IMR-90 (cell line): Measurements from ENCODE around the gene CACNA1G. TPM values are rescaled to one million over a fixed set of nuclear protein-coding genes. Genes with fewer than 3 reads are reported as not detected.
A peak's percentile ranks its signal among the peaks of the same experiment; 100 is the strongest.

Source experiments
- ATAC-seq: fragments of 200-7000 bp; cut with Tn5 transposase; 2 replicates; pipeline ENCODE4 v1.9.1; 2020; ENCODE audit warnings: low read depth, mild to moderate bottlenecking, moderate library complexity
- BruUV-seq: library from RNA; stranded (reverse); fragments of 400-500 nt; replicated peaks from 2 replicates; lab custom pipeline; 2021; lab: Mats Ljungman, UMichigan
- CTCF ChIA-PET: fragments of 300-600 bp; formaldehyde crosslinking; extraction: SDS; loops from one replicate; lab custom pipeline; 2021; ENCODE audit warnings: antibody characterized with exemption; lab: Yijun Ruan, JAX
- POLR2A ChIA-PET: fragments of 300-600 bp; sonication (Branson Sonifier 250); formaldehyde crosslinking; loops from one replicate; lab custom pipeline; 2022; ENCODE audit warnings: antibody characterized with exemption; ENCODE audit not compliant: unreplicated experiment; lab: Charles Lee
- DNase-seq: peaks from one replicate; pipeline ENCODE4 v3.0.0; 2013
- H2AFZ ChIP-seq: replicated peaks from 2 replicates; pipeline ENCODE3; 2013; ENCODE audit warnings: low read length, mild to moderate bottlenecking; ENCODE audit not compliant: poor library complexity
- H2AK5ac ChIP-seq: 2 replicates; pipeline ENCODE4 v1.6.1; 2013; ENCODE audit warnings: low read depth, low read length, inconsistent platforms
- H2AK9ac ChIP-seq: replicated peaks from 2 replicates; pipeline ENCODE3; 2013; ENCODE audit warnings: mild to moderate bottlenecking, low read depth, low read length, moderate library complexity; ENCODE audit not compliant: poor library complexity
- H2BK120ac ChIP-seq: 2 replicates; pipeline ENCODE4 v1.6.1; 2013; ENCODE audit warnings: low read depth, low read length, inconsistent platforms
- H2BK15ac ChIP-seq: 3 replicates; pipeline ENCODE4 v1.6.1; 2013; ENCODE audit warnings: low read depth, low read length, inconsistent platforms
- H2BK20ac ChIP-seq: 2 replicates; pipeline ENCODE4 v1.6.1; 2013; ENCODE audit warnings: low read depth, mild to moderate bottlenecking, inconsistent platforms, low read length, moderate library complexity
- H2BK5ac ChIP-seq: 2 replicates; pipeline ENCODE4 v1.6.1; 2013; ENCODE audit warnings: mild to moderate bottlenecking, low read depth, low read length, inconsistent platforms; ENCODE audit not compliant: poor library complexity, severe bottlenecking
- H3K14ac ChIP-seq: replicated peaks from 2 replicates; pipeline ENCODE4 v1.6.1; 2013; ENCODE audit warnings: low read depth, low read length, inconsistent platforms
- H3K18ac ChIP-seq: 2 replicates; pipeline ENCODE4 v1.6.1; 2013; ENCODE audit warnings: low read depth, low read length, control low read depth
- H3K23ac ChIP-seq: 2 replicates; pipeline ENCODE4 v1.6.1; 2013; ENCODE audit warnings: low read depth, low read length, inconsistent platforms
- H3K27ac ChIP-seq: 2 replicates; pipeline ENCODE4 v1.5.1; 2013; ENCODE audit warnings: mild to moderate bottlenecking, control low read depth, low read length; ENCODE audit not compliant: insufficient read depth
- H3K27me3 ChIP-seq: 2 replicates; pipeline ENCODE4 v1.6.1; 2013; ENCODE audit warnings: low read length; ENCODE audit not compliant: control insufficient read depth, insufficient read depth
- H3K36me3 ChIP-seq: 2 replicates; pipeline ENCODE4 v1.6.1; 2013; ENCODE audit warnings: low read length, mixed read lengths; ENCODE audit not compliant: control insufficient read depth, insufficient read depth
- H3K4ac ChIP-seq: 2 replicates; pipeline ENCODE4 v1.6.1; 2013; ENCODE audit warnings: low read depth, low read length, inconsistent platforms
- H3K4me1 ChIP-seq: 2 replicates; pipeline ENCODE4 v1.6.1; 2013; ENCODE audit warnings: low read length, mixed read lengths; ENCODE audit not compliant: control insufficient read depth, insufficient read depth
- H3K4me2 ChIP-seq: 2 replicates; pipeline ENCODE4 v1.6.1; 2013; ENCODE audit warnings: low read depth, mild to moderate bottlenecking, control low read depth, low read length, moderate library complexity
- H3K4me3 ChIP-seq: 2 replicates; pipeline ENCODE4 v1.5.1; 2013; ENCODE audit warnings: low read depth, mild to moderate bottlenecking, control low read depth, low read length, moderate library complexity; ENCODE audit not compliant: insufficient read depth
- H3K56ac ChIP-seq: 2 replicates; pipeline ENCODE4 v1.6.1; 2013; ENCODE audit warnings: low read length, inconsistent platforms; ENCODE audit not compliant: insufficient read depth; ENCODE audit errors: extremely low read depth
- H3K79me1 ChIP-seq, 2 experiments: 2 replicates each; pipeline ENCODE4 v1.6.1; 2013; ENCODE audit warnings: low read length in 2 of 2, inconsistent platforms in 1 of 2, low read depth in 1 of 2
- H3K9ac ChIP-seq: 2 replicates; pipeline ENCODE4 v1.6.1; 2013; ENCODE audit warnings: low read depth, low read length, control low read depth
- H3K9me1 ChIP-seq: 2 replicates; pipeline ENCODE4 v1.6.1; 2013; ENCODE audit warnings: low read length, inconsistent platforms; ENCODE audit not compliant: insufficient read depth
- H3K9me3 ChIP-seq: 2 replicates; pipeline ENCODE4 v1.6.1; 2013; ENCODE audit warnings: low read length; ENCODE audit not compliant: control insufficient read depth, insufficient read depth
- H4K20me1 ChIP-seq: 2 replicates; pipeline ENCODE4 v1.6.1; 2013; ENCODE audit warnings: low read length, inconsistent platforms; ENCODE audit not compliant: insufficient read depth
- H4K5ac ChIP-seq: 2 replicates; pipeline ENCODE4 v1.6.1; 2013; ENCODE audit warnings: mild to moderate bottlenecking, low read depth, low read length, control low read depth
- H4K8ac ChIP-seq, 2 experiments: 2 replicates each; pipeline ENCODE4 v1.6.1; 2013; ENCODE audit warnings: low read depth in 2 of 2, low read length in 2 of 2, control low read depth in 1 of 2, inconsistent platforms in 1 of 2
- H4K91ac ChIP-seq: 2 replicates; pipeline ENCODE4 v1.6.1; 2013; ENCODE audit warnings: low read depth, low read length, inconsistent platforms; ENCODE audit not compliant: insufficient read depth
- BHLHE40 ChIP-seq: fragments of 150-350 bp; IDR thresholded peaks from 2 replicates; pipeline ENCODE4 v1.6.1; 2016; ENCODE audit warnings: mild to moderate bottlenecking, low read depth, low read length
- CHD1 ChIP-seq: IDR thresholded peaks from 2 replicates; pipeline ENCODE4 v1.6.1; 2012; ENCODE audit warnings: low read depth, low read length, improper control_type of control experiment
- CTCF ChIP-seq: conservative IDR thresholded peaks from 2 replicates; pipeline ENCODE4 v1.5.1; 2012; ENCODE audit warnings: mild to moderate bottlenecking, low read depth, low read length, improper control_type of control experiment
- FOS ChIP-seq: fragments of 150-350 bp; IDR thresholded peaks from 2 replicates; pipeline ENCODE4 v1.6.1; 2016; ENCODE audit warnings: low read depth, low read length
- SMC3 ChIP-seq: fragments of 150-350 bp; IDR thresholded peaks from 2 replicates; pipeline ENCODE4 v1.6.1; 2016; ENCODE audit warnings: low read depth, mild to moderate bottlenecking, antibody characterized with exemption, low read length, moderate library complexity
- USF2 ChIP-seq: fragments of 150-350 bp; IDR thresholded peaks from 2 replicates; pipeline ENCODE4 v1.6.1; 2017; ENCODE audit warnings: mild to moderate bottlenecking, antibody characterized with exemption, low read length, low read depth
- WGBS, 2 experiments: methylation state at CpG; one replicate each; pipeline versions ENCODE4 v1.1.5 to v1.1.7; 2013; ENCODE audit warnings: missing lambda C conversion rate in 2 of 2; ENCODE audit not compliant: insufficient read length in 1 of 2; ENCODE audit errors: extremely low coverage in 2 of 2; 5-methylcytosine and 5-hydroxymethylcytosine counted together
- dilution Hi-C: fragments of 300-500 bp; cut with HindIII; formaldehyde crosslinking; loops from one replicate; pipeline ENCODE4 v1.14.3; 2018; ENCODE audit warnings: low sequenced_read_pairs; ENCODE audit not compliant: unreplicated experiment
- in situ Hi-C: fragments of 300-500 bp; cut with MboI; formaldehyde crosslinking; loops from 3 replicates; pipeline ENCODE4 v1.14.3; 2019; ENCODE audit warnings: low sequenced_read_pairs, inconsistent platforms, mixed read lengths
- intact Hi-C: fragments of 100-400 bp; cut with micrococcal nuclease; formaldehyde crosslinking; loops from 2 replicates; pipeline ENCODE4 v1.10.0; 2022
- polyA plus RNA-seq, 3 experiments: library from polyadenylated mRNA; depleted of rRNA; stranded (reverse); fragments of >200 nt; gene quantifications; 2 replicates each; pipeline ENCODE4 v1.2.3, GENCODE V29; 2012; ENCODE audit warnings: low replicate concordance in 1 of 3
- total RNA-seq: library from RNA; depleted of rRNA; stranded (reverse); fragments of >200 nt; gene quantifications from 2 replicates; pipeline ENCODE4 v1.2.3, GENCODE V29; 2012

Gene CACNA1G
- total and polyA plus RNA-seq, 2 of the 4 experiments (the other 2 are of a cell fraction) = under 0.01 to 0.03 TPM

- Histone ChIP-seq H3K23ac (no peak overlapping the region), H2AFZ (no peak overlapping the region), H4K8ac (no peak overlapping the region), H3K56ac (no peak overlapping the region), H2AK9ac (no peak overlapping the region), H2BK20ac (no peak overlapping the region), H4K20me1 (no peaks in the 10 kb centered on the region), H4K5ac (no peak overlapping the region), H2AK5ac (no peak overlapping the region), H3K79me1 (no peaks in the 10 kb centered on the region), H3K18ac (no peak overlapping the region), H3K14ac (no peak overlapping the region), H3K4me1 (peaks cover 2% of the 10 kb centered on the region), H3K9ac (no peak overlapping the region), H3K4me3 (no peak overlapping the region), H3K9me3 (no peaks in the 10 kb centered on the region), H3K4me2 (no peak overlapping the region), H2BK5ac (no peak overlapping the region), H4K91ac (no peak overlapping the region), H3K9me1 (no peaks in the 10 kb centered on the region), H2BK120ac (no peak overlapping the region), H3K27ac (no peak overlapping the region), H3K4ac (no peak overlapping the region), H2BK15ac (no peak overlapping the region), H3K36me3 (no peaks in the 10 kb centered on the region), H3K27me3 (peaks cover 6% of the 10 kb centered on the region; the same call in 1 of the 2 replicates)
- ATAC-seq (peak; percentile 61), DNase-seq (no peak)
- TF ChIP-seq FOS = no peak
- no peak for TF ChIP-seq USF2
- no peak for TF ChIP-seq BHLHE40
- TF ChIP-seq CTCF = no peak
- TF ChIP-seq CHD1 = no peak
- TF ChIP-seq SMC3 = no peak
- intact Hi-C loops (no loop called here), in situ Hi-C loops (no loop called here), dilution Hi-C loops (no loop called here)
- POLR2A ChIA-PET = interaction anchor here (0.7 kb wide), 1 partner anchor 13 kb away, joined by 4 read pairs; no protein-coding TSS in a partner anchor
- no TSS peak for BruUV-seq
- WGBS, 2 experiments = 67% methylated on average over 1 of the region's 6 CpGs; no CpG with 5 or more reads in 1 of the 2 experiments
- CTCF ChIA-PET = no interaction called here
Measured at GRCh38 chr17:50514936-50515702, 45.4 kb upstream of the CACNA1G start.
